NCI-H2227 (cell line): ENCODE results near the gene LSM7.

Source experiments
- DNase-seq: peaks from one replicate; lab custom pipeline; 2025; ENCODE audit not compliant: unreplicated experiment; lab: John Stamatoyannopoulos, UW

Gene LSM7

GRCh38 chr19:2338751-2339643, 10.6 kb upstream of the LSM7 start:
- no peak for DNase-seq

- DNase-seq, result no peak
These were observed 9.7 kb upstream of the LSM7 start for GRCh38 chr19:2338055-2338615.

GRCh38 chr19:2337329-2337707, 8.9 kb upstream of the LSM7 start:
- no peak for DNase-seq

GRCh38 chr19:2336528-2337328, 8.3 kb upstream of the LSM7 start:
- no peak for DNase-seq

GRCh38 chr19:2335848-2336247, 7.5 kb upstream of the LSM7 start:
- DNase-seq, result no peak

GRCh38 chr19:2334986-2335846, 6.8 kb upstream of the LSM7 start:
- DNase-seq, result no peak

GRCh38 chr19:2334426-2334825, 6.0 kb upstream of the LSM7 start:
- no peak for DNase-seq

GRCh38 chr19:2333807-2334211, 5.4 kb upstream of the LSM7 start:
- no peak for DNase-seq

GRCh38 chr19:2333027-2333806, 4.8 kb upstream of the LSM7 start:
- peak; percentile 42 for DNase-seq

- no peak for DNase-seq
These were observed 4.1 kb upstream of the LSM7 start for GRCh38 chr19:2332341-2333026.

GRCh38 chr19:2331601-2332246, 3.3 kb upstream of the LSM7 start:
- DNase-seq, result no peak

- no peak for DNase-seq
These were observed 2.4 kb upstream of the LSM7 start for GRCh38 chr19:2330632-2331284.

- no peak for DNase-seq
These were observed 1.9 kb upstream of the LSM7 start for GRCh38 chr19:2330255-2330631.

GRCh38 chr19:2329501-2329916, 1.1 kb upstream of the LSM7 start:
- no peak for DNase-seq

GRCh38 chr19:2329149-2329478, 728 bp upstream of the LSM7 start:
- no peak for DNase-seq

GRCh38 chr19:2327773-2328400, 499 bp downstream of the LSM7 start:
- DNase-seq, result peak; percentile 26

- no peak for DNase-seq
These were observed 1.6 kb downstream of the LSM7 start for GRCh38 chr19:2326699-2327360.
